ENCODE data around the gene MBD5. TPM values are rescaled to one million over a fixed set of nuclear protein-coding genes. Genes with fewer than 3 reads are reported as not detected.
A peak's percentile ranks its signal among the peaks of the same experiment; 100 is the strongest.

The MBD5 gene
- total RNA-seq, 2 experiments from 2014 or later, result 13.8 to 46.3 TPM

DNA sequence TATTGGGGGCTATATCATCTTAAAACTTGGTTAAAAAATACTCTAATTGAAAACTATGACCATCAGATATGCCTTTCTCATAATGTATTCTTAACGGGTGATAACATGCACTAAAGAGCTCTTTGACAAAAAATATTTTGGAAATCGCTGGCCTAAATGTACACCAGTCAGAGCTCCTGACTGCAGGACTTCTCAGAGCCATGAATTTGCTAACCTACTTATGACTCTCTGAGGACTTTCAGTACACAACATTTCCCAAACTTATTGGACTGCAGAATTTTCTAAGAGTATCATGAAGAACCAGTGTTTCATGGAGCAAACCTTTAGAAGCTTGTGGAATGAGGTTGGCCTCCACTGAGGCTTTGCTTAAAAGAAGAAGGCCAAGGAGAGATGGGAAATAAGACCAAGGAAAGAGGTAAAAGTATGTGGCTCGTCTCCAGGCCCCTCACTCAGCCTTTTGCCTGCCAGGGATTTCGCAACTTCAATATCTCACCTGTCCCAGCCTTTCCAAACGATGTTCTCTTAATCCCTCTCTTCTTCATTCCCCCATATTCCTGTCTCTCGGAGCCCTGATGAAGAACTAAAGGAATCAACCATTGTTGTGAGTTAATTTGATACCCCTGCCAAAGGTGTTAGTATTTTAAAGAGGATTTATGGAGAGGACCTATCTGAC, 534.9 kb downstream of the MBD5 start:
- Histone ChIP-seq H3K79me2 (ENCODE audit: insufficient read depth, low read depth, low read length) (no peaks in the 10 kb centered on the region), H3K36me3 (ENCODE audit: insufficient read depth, low read length) (no peaks in the 10 kb centered on the region), H3K4me2 (ENCODE audit: low read length) (no peak overlapping the region), H2AFZ (ENCODE audit: low read length) (no peak overlapping the region), H3K27ac (ENCODE audit: low read depth, low read length, poor library complexity, severe bottlenecking) (no peak overlapping the region), H3K4me1 (ENCODE audit: insufficient read depth, low read length, poor library complexity, severe bottlenecking) (peaks cover 9% of the 10 kb centered on the region), H3K9me3 (ENCODE audit: low read length) (0 out of 2 replicates have a peak, but pooled peaks cover 4% of the 10 kb centered on the region), H4K20me1 (ENCODE audit: insufficient read depth, low read length) (no peaks in the 10 kb centered on the region), H3K4me3 (ENCODE audit: low read depth, low read length, poor library complexity, severe bottlenecking) (no peak overlapping the region), H3K9me2 (ENCODE audit: insufficient read depth, low read length) (no peaks in the 10 kb centered on the region)
- intact Hi-C loops (cut with micrococcal nuclease; ENCODE audit: unreplicated experiment), result no loop called here
- no peak for TF ChIP-seq EZH2phosphoT487 (IDR thresholded peaks at IDR 0.05; ENCODE audit: borderline replicate concordance, low read depth, low read length)
- TF ChIP-seq, protein P1, sequence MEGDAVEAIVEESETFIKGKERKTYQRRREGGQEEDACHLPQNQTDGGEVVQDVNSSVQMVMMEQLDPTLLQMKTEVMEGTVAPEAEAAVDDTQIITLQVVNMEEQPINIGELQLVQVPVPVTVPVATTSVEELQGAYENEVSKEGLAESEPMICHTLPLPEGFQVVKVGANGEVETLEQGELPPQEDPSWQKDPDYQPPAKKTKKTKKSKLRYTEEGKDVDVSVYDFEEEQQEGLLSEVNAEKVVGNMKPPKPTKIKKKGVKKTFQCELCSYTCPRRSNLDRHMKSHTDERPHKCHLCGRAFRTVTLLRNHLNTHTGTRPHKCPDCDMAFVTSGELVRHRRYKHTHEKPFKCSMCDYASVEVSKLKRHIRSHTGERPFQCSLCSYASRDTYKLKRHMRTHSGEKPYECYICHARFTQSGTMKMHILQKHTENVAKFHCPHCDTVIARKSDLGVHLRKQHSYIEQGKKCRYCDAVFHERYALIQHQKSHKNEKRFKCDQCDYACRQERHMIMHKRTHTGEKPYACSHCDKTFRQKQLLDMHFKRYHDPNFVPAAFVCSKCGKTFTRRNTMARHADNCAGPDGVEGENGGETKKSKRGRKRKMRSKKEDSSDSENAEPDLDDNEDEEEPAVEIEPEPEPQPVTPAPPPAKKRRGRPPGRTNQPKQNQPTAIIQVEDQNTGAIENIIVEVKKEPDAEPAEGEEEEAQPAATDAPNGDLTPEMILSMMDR (conservative IDR thresholded peaks at IDR 0.05; ENCODE audit: low read length), result no peak
- no TSS peak for BruUV-seq (replicated peaks)
- CTCF ChIA-PET (ENCODE audit: unreplicated experiment), result no interaction called here
- POLR2A ChIA-PET, result interaction anchor here (0.6 to 1.1 kb wide), 3 partner anchors 27 to 276 kb away, joined by 3 to 4 read pairs (median 4); no protein-coding TSS in a partner anchor
- no peak for DNase-seq (ENCODE audit: low spot score)

- ChIA-PET CTCF (ENCODE audit: unreplicated experiment) (no interaction called here), POLR2A (no interaction called here)
- Histone ChIP-seq H3K9me2 (ENCODE audit: insufficient read depth, low read length) (no peaks in the 10 kb centered on the region), H3K4me2 (ENCODE audit: low read length) (0 out of 2 replicates have a peak overlapping the region, but pooled peaks have one; percentile 3), H4K20me1 (ENCODE audit: insufficient read depth, low read length) (no peaks in the 10 kb centered on the region), H3K4me1 (ENCODE audit: insufficient read depth, low read length, poor library complexity, severe bottlenecking) (peaks cover 4% of the 10 kb centered on the region), H3K4me3 (ENCODE audit: low read depth, low read length, poor library complexity, severe bottlenecking) (no peak overlapping the region), H3K9me3 (ENCODE audit: low read length) (0 out of 2 replicates have a peak, but pooled peaks cover 4% of the 10 kb centered on the region), H3K27ac (ENCODE audit: low read depth, low read length, poor library complexity, severe bottlenecking) (no peak overlapping the region), H3K36me3 (ENCODE audit: insufficient read depth, low read length) (no peaks in the 10 kb centered on the region), H2AFZ (ENCODE audit: low read length) (no peak overlapping the region), H3K79me2 (ENCODE audit: insufficient read depth, low read depth, low read length) (no peaks in the 10 kb centered on the region)
- no peak for TF ChIP-seq EZH2phosphoT487 (IDR thresholded peaks at IDR 0.05; ENCODE audit: borderline replicate concordance, low read depth, low read length)
- TF ChIP-seq, protein P1 (conservative IDR thresholded peaks at IDR 0.05; ENCODE audit: low read length), result peak; percentile 60
- DNase-seq (ENCODE audit: low spot score), result peak; percentile 41
- intact Hi-C loops (cut with micrococcal nuclease; ENCODE audit: unreplicated experiment), result no loop called here
- no TSS peak for BruUV-seq (replicated peaks)
These were observed 537.0 kb downstream of the MBD5 start for GRCh38 chr2:148557844-148558436.

- no peaks in the 10 kb centered on the region for H3K9me2 ChIP-seq (ENCODE audit: insufficient read depth, low read length)
- no peaks in the 10 kb centered on the region for H3K79me2 ChIP-seq (ENCODE audit: insufficient read depth, low read depth, low read length)
- H3K9me3 ChIP-seq (ENCODE audit: low read length), result 0 out of 2 replicates have a peak, but pooled peaks cover 4% of the 10 kb centered on the region
- no peak for DNase-seq (ENCODE audit: low spot score)
- no peak overlapping the region for H3K4me2 ChIP-seq (ENCODE audit: low read length)
- H4K20me1 ChIP-seq (ENCODE audit: insufficient read depth, low read length), result no peaks in the 10 kb centered on the region
- H3K36me3 ChIP-seq (ENCODE audit: insufficient read depth, low read length), result no peaks in the 10 kb centered on the region
- ChIA-PET CTCF (ENCODE audit: unreplicated experiment) (no interaction called here), POLR2A (no interaction called here)
- no peak overlapping the region for H3K4me3 ChIP-seq (ENCODE audit: low read depth, low read length, poor library complexity, severe bottlenecking)
- intact Hi-C loops (cut with micrococcal nuclease; ENCODE audit: unreplicated experiment), result no loop called here
- no peak overlapping the region for H3K27ac ChIP-seq (ENCODE audit: low read depth, low read length, poor library complexity, severe bottlenecking)
- peaks cover 4% of the 10 kb centered on the region for H3K4me1 ChIP-seq (ENCODE audit: insufficient read depth, low read length, poor library complexity, severe bottlenecking)
- BruUV-seq (replicated peaks), result no TSS peak
- no peak overlapping the region for H2AFZ ChIP-seq (ENCODE audit: low read length)
- TF ChIP-seq EZH2phosphoT487 (IDR thresholded peaks at IDR 0.05; ENCODE audit: borderline replicate concordance, low read depth, low read length), result no peak
- TF ChIP-seq, protein P1 (conservative IDR thresholded peaks at IDR 0.05; ENCODE audit: low read length), result no peak
These were observed 539.6 kb downstream of the MBD5 start for GRCh38 chr2:148560496-148560895.
